ENCODE results near the gene NACA2. TPM values are rescaled to one million over a fixed set of nuclear protein-coding genes. Genes with fewer than 3 reads are reported as not detected.
"Not testable (repeated sequence)": the region's sequence is repeated elsewhere in the genome, so short reads cannot be mapped to it uniquely, and the experiment has no call there.

The NACA2 gene
- total RNA-seq, 6 experiments from 2014 or later: not detected

DNA sequence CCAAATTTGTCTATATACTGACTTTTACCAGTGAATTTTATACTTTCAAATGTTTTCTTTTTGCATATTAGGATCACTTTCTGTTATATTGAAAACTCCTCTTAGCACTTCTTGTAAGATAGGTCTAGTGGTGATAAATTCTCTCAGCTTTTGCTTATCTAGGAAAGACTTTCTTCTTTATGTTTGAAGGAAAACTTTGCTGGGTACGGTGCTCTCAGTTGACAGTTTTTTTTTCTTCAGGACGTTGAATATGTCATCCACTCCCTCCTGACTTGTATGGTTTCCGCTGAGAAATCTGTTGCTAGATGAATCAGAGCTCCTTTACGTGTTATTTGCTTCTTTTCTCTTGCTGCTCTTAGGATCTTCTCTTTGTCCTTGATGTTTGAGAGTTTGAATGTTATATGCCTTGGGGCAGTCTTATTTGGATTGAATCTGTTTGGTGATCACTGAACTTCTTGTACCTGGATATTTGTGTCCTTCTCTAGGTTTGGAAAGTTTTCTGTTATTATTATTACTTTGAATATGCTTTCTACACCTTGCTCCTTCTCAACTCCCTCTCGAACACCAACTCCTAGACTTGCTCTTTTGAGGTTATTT is 44.0 kb upstream of the NACA2 start:
- no peak for DNase-seq
- WGBS (ENCODE audit: insufficient coverage, low coverage, low lambda C conversion rate, missing lambda C conversion rate): 68% methylated on average over 5 of the region's 5 CpGs
- Histone ChIP-seq H3K4me3 (no peak overlapping the region), H3K36me3 (no peaks in the 10 kb centered on the region), H3K27me3 (no peaks in the 10 kb centered on the region), H3K27ac (no peak overlapping the region), H3K4me1 (no peaks in the 10 kb centered on the region), H3K9me3 (no peaks in the 10 kb centered on the region)
- TF ChIP-seq, protein P1, sequence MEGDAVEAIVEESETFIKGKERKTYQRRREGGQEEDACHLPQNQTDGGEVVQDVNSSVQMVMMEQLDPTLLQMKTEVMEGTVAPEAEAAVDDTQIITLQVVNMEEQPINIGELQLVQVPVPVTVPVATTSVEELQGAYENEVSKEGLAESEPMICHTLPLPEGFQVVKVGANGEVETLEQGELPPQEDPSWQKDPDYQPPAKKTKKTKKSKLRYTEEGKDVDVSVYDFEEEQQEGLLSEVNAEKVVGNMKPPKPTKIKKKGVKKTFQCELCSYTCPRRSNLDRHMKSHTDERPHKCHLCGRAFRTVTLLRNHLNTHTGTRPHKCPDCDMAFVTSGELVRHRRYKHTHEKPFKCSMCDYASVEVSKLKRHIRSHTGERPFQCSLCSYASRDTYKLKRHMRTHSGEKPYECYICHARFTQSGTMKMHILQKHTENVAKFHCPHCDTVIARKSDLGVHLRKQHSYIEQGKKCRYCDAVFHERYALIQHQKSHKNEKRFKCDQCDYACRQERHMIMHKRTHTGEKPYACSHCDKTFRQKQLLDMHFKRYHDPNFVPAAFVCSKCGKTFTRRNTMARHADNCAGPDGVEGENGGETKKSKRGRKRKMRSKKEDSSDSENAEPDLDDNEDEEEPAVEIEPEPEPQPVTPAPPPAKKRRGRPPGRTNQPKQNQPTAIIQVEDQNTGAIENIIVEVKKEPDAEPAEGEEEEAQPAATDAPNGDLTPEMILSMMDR (IDR thresholded peaks at IDR 0.05): no peak
- TF ChIP-seq POLR2A (IDR thresholded peaks at IDR 0.05): no peak
- no peak for ATAC-seq
- intact Hi-C loops (cut with DNase I): no loop called here

DNA sequence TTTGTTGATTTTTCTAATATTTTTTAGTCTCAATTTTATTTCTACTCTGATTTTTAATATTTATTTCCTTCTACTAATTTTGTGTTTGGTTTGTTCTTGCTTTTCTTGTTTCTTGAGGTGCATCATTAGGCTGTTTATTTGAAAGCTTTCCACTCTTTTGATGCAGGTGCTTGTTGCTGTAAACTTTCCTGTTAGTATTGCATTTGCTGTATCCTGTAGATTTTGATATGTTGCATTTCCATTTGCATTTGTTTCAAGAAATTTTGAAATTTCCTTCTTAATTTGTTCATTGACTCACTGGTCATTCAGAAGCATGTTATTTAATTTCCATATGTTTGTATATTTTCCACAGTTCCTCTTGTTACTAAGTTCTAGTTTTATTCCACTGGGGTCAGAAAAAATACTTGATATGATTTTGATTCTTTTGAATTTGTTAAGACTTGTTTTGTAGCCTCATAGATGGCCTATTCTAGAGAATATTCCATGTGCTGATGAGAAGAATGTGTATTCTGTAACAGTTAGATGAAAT is 43.1 kb upstream of the NACA2 start:
- TF ChIP-seq, protein P1 (IDR thresholded peaks at IDR 0.05): no peak
- TF ChIP-seq POLR2A (IDR thresholded peaks at IDR 0.05): no peak
- Histone ChIP-seq H3K27ac (no peak overlapping the region), H3K4me1 (no peaks in the 10 kb centered on the region), H3K9me3 (no peaks in the 10 kb centered on the region), H3K36me3 (no peaks in the 10 kb centered on the region), H3K27me3 (no peaks in the 10 kb centered on the region), H3K4me3 (no peak overlapping the region)
- intact Hi-C loops (cut with DNase I): no loop called here
- DNase-seq (no peak), ATAC-seq (no peak)

DNA sequence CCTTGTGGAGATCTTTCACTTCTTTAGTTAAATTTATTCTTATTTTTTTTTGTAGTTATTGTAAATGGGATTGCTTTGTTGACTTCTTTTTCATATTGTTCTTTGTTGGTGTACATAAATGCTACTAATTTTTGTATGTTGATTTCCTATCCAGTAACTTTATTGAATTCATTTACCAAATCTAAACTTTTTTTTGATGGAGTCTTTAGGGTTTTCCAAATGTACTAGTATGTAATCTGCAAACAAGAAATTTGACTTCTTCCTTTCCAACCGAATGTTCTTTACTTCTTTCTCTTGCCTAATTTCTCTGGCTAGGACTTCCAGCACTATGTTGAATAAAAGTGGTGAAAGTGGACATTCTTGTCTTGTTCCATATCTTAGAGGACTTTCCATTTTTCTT is 41.8 kb upstream of the NACA2 start:
- intact Hi-C loops (cut with DNase I): no loop called here
- Histone ChIP-seq H3K27me3 (no peaks in the 10 kb centered on the region), H3K4me3 (no peak overlapping the region), H3K27ac (no peak overlapping the region), H3K36me3 (no peaks in the 10 kb centered on the region), H3K9me3 (no peaks in the 10 kb centered on the region), H3K4me1 (no peaks in the 10 kb centered on the region)
- DNase-seq (no peak), ATAC-seq (no peak)
- no peak for TF ChIP-seq POLR2A (IDR thresholded peaks at IDR 0.05)
- TF ChIP-seq, protein P1 (IDR thresholded peaks at IDR 0.05): no peak
- 100% methylated on average over 1 of the region's 1 CpG for WGBS (ENCODE audit: insufficient coverage, low coverage, low lambda C conversion rate, missing lambda C conversion rate)

DNA sequence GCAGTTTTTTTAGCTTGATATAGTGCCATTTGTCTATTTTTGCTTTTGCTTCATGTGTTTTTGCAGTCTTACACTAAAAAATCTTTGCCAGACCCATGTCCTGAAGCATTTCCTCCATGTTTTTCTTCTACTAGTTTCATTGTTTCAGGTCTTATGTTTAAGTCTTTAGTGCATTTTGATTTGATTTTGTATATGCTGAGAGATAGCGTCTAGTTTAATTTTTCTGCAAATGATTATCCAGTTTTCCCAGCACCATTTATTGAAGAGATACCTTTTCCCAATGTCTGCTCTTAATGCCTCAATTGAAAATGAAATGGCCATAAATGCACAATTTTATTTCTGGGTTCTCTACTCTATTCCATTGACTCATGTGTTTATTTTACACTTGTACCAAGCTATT is 40.8 kb upstream of the NACA2 start:
- Histone ChIP-seq H3K27me3 (no peaks in the 10 kb centered on the region), H3K4me1 (no peaks in the 10 kb centered on the region), H3K9me3 (no peaks in the 10 kb centered on the region), H3K4me3 (no peak overlapping the region), H3K27ac (no peak overlapping the region), H3K36me3 (no peaks in the 10 kb centered on the region)
- WGBS (ENCODE audit: insufficient coverage, low coverage, low lambda C conversion rate, missing lambda C conversion rate): 92% methylated on average over 1 of the region's 1 CpG
- no peak for TF ChIP-seq POLR2A (IDR thresholded peaks at IDR 0.05)
- TF ChIP-seq, protein P1 (IDR thresholded peaks at IDR 0.05): no peak
- DNase-seq: no peak
- intact Hi-C loops (cut with DNase I): no loop called here
- no peak for ATAC-seq

DNA sequence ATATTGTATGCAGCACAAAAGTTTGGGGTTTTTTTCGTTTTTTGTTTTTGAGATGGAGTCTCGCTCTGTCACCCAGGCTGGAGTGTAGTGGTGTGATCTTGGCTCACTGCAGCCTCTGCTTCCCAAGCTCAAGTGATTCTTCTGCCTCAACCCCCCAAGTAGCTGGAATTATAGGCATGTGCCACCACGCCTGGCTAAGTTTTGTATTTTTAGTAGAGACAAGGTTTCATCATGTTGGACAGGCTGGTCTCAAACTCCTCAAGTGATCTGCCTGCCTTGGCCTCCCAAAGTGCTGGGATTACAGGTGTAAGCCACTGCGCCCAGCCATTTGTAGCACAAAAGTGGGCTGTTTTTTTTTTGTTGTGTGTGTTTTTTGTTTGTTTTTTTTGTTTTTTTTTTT is 37.1 kb upstream of the NACA2 start:
- ATAC-seq; H3K27ac ChIP-seq; H3K4me3 ChIP-seq; H3K9me3 ChIP-seq; H3K36me3 ChIP-seq; H3K27me3 ChIP-seq; intact Hi-C loops (cut with DNase I); DNase-seq; H3K4me1 ChIP-seq: not testable (repeated sequence)
- WGBS (ENCODE audit: insufficient coverage, low coverage, low lambda C conversion rate, missing lambda C conversion rate): 78% methylated on average over 4 of the region's 4 CpGs
